CD4-positive, CD25-positive, alpha-beta regulatory T cell (primary cell): Measurements from ENCODE around the gene DNAH5. TPM values are rescaled to one million over a fixed set of nuclear protein-coding genes. Genes with fewer than 3 reads are reported as not detected.
"Not testable (repeated sequence)": the region's sequence is repeated elsewhere in the genome, so short reads cannot be mapped to it uniquely, and the experiment has no call there.

ENCODE experiments used
- ATAC-seq, 2 donors: fragments of 150-1000 bp; cut with Tn5 transposase; one replicate each; pipeline ENCODE4 v1.10.0; 2021; ENCODE audit warnings: low read depth in 2 of 2, moderate number of reproducible peaks in 2 of 2, moderate library complexity in 1 of 2
- DNase-seq, 3 donors: peaks; one replicate each; pipeline versions ENCODE4 v3.0.0 to v3.0.0-alpha.2; 2012 to 2022; ENCODE audit warnings: mixed read lengths in 1 of 3
- H3K27ac ChIP-seq: one replicate; pipeline ENCODE4 v1.7.0; 2013; ENCODE audit warnings: mild to moderate bottlenecking, low read length; ENCODE audit not compliant: insufficient read depth, poor library complexity, severe bottlenecking
- H3K27me3 ChIP-seq: one replicate; pipeline ENCODE4 v1.7.0; 2013; ENCODE audit warnings: low read length; ENCODE audit not compliant: control insufficient read depth, insufficient read depth
- H3K36me3 ChIP-seq: one replicate; pipeline ENCODE4 v1.7.0; 2013; ENCODE audit warnings: mild to moderate bottlenecking, low read length, moderate library complexity; ENCODE audit not compliant: control insufficient read depth, insufficient read depth
- H3K4me1 ChIP-seq: 2 replicates; pipeline ENCODE4 v1.7.0; 2013; ENCODE audit warnings: mild to moderate bottlenecking, low read length; ENCODE audit not compliant: insufficient read depth, control insufficient read depth, poor library complexity, severe bottlenecking
- H3K4me3 ChIP-seq: one replicate; pipeline ENCODE4 v1.7.0; 2013; ENCODE audit warnings: low read depth, mild to moderate bottlenecking, low read length, moderate library complexity
- H3K9me3 ChIP-seq, 2 experiments: 1 replicate in 1 of 2; 2 replicates in 1 of 2; pipeline ENCODE4 v1.7.0; 2013; ENCODE audit warnings: low read length in 2 of 2, mild to moderate bottlenecking in 1 of 2, moderate library complexity in 1 of 2; ENCODE audit not compliant: control insufficient read depth in 2 of 2
- H3K27ac Mint-ChIP-seq, 3 donors: one replicate each; pipeline ENCODE4 v1.8.0; 2020 to 2022; ENCODE audit warnings: mild to moderate bottlenecking in 3 of 3, mixed read lengths in 3 of 3, moderate library complexity in 2 of 3
- H3K27me3 Mint-ChIP-seq: one replicate; pipeline ENCODE4 v1.8.0; 2022; ENCODE audit warnings: mild to moderate bottlenecking, mixed read lengths
- H3K36me3 Mint-ChIP-seq: one replicate; pipeline ENCODE4 v1.8.0; 2020; ENCODE audit warnings: mixed read lengths
- H3K4me1 Mint-ChIP-seq, 4 donors: one replicate each; pipeline ENCODE4 v1.8.0; 2020 to 2022; ENCODE audit warnings: mixed read lengths in 4 of 4, mild to moderate bottlenecking in 1 of 4
- H3K4me3 Mint-ChIP-seq, 4 donors: one replicate each; pipeline ENCODE4 v1.8.0; 2020 to 2022; ENCODE audit warnings: mild to moderate bottlenecking in 4 of 4, mixed read lengths in 4 of 4, moderate library complexity in 3 of 4
- H3K9me3 Mint-ChIP-seq, 7 donors: one replicate each; pipeline ENCODE4 v1.8.0; 2020 to 2022; ENCODE audit warnings: mixed read lengths in 7 of 7, mild to moderate bottlenecking in 3 of 7, moderate library complexity in 2 of 7
- polyA plus RNA-seq, 4 donors: library from polyadenylated mRNA; unstranded; fragments of 300-500 nt; fragmentation: Illumina TruSeq; gene quantifications; one replicate each; pipeline ENCODE4 v1.2.3, GENCODE V29; 2021
- total RNA-seq: library from RNA; stranded (reverse); gene quantifications from one replicate; pipeline ENCODE4 v1.2.3, GENCODE V29; 2022

Gene DNAH5
- total and polyA plus RNA-seq, 5 donors from 2014 or later = not detected

- Histone ChIP-seq H3K4me3 (no peak overlapping the region), H3K27ac (no peak overlapping the region), H3K9me3 (no peaks in the 10 kb centered on the region), H3K36me3 (no peaks in the 10 kb centered on the region), H3K4me1 (no peaks in the 10 kb centered on the region), H3K27me3 (no peaks in the 10 kb centered on the region)
- no peak overlapping the region for H3K4me3 Mint-ChIP-seq
- H3K36me3 Mint-ChIP-seq = no peaks in the 10 kb centered on the region
- peaks cover 0 to 20% (median 3%) of the 10 kb centered on the region in 7 donors for H3K9me3 Mint-ChIP-seq
- H3K27me3 Mint-ChIP-seq = no peaks in the 10 kb centered on the region
- no peak for DNase-seq
- ATAC-seq = no peak
- no peak overlapping the region for H3K27ac Mint-ChIP-seq
- no peaks in the 10 kb centered on the region for H3K4me1 Mint-ChIP-seq
Observed at GRCh38 chr5:13830536-13830935, 114.0 kb downstream of the DNAH5 start.

- DNase-seq (no peak), ATAC-seq (no peak)
- Mint-ChIP-seq H3K27ac (no peak overlapping the region), H3K4me3 (no peak overlapping the region), H3K9me3 (peaks cover 0 to 11% (median 0%) of the 10 kb centered on the region in 7 donors), H3K27me3 (no peaks in the 10 kb centered on the region), H3K36me3 (no peaks in the 10 kb centered on the region), H3K4me1 (no peaks in the 10 kb centered on the region)
- Histone ChIP-seq H3K4me1 (no peaks in the 10 kb centered on the region), H3K9me3 (no peaks in the 10 kb centered on the region), H3K27ac (no peak overlapping the region), H3K36me3 (no peaks in the 10 kb centered on the region), H3K4me3 (no peak overlapping the region), H3K27me3 (no peaks in the 10 kb centered on the region)
Observed at GRCh38 chr5:13821366-13821765, 123.1 kb downstream of the DNAH5 start.

GRCh38 chr5:13816126-13816525, 128.4 kb downstream of the DNAH5 start:
- Histone ChIP-seq H3K4me1 (no peaks in the 10 kb centered on the region), H3K27me3 (no peaks in the 10 kb centered on the region), H3K4me3 (no peak overlapping the region), H3K36me3 (no peaks in the 10 kb centered on the region), H3K27ac (no peak overlapping the region), H3K9me3 (no peaks in the 10 kb centered on the region)
- ATAC-seq = no peak
- Mint-ChIP-seq H3K36me3 (no peaks in the 10 kb centered on the region), H3K4me3 (no peak overlapping the region), H3K27ac (no peak overlapping the region), H3K27me3 (no peaks in the 10 kb centered on the region), H3K9me3 (peaks cover 0 to 15% (median 4%) of the 10 kb centered on the region in 7 donors), H3K4me1 (no peaks in the 10 kb centered on the region)
- no peak for DNase-seq

GRCh38 chr5:13814301-13814700, 130.2 kb downstream of the DNAH5 start:
- Mint-ChIP-seq H3K36me3 (no peaks in the 10 kb centered on the region), H3K27ac (no peak overlapping the region), H3K4me3 (peak overlapping the region in 1 of 4 donors; percentile 51), H3K4me1 (no peaks in the 10 kb centered on the region), H3K27me3 (no peaks in the 10 kb centered on the region), H3K9me3 (peaks cover 0 to 15% (median 6%) of the 10 kb centered on the region in 7 donors)
- Histone ChIP-seq H3K9me3 (no peaks in the 10 kb centered on the region), H3K36me3 (no peaks in the 10 kb centered on the region), H3K27me3 (no peaks in the 10 kb centered on the region), H3K4me3 (no peak overlapping the region), H3K4me1 (no peaks in the 10 kb centered on the region), H3K27ac (no peak overlapping the region)
- ATAC-seq (no peak), DNase-seq (no peak)

GRCh38 chr5:13809921-13810320, 134.6 kb downstream of the DNAH5 start:
- H3K27ac Mint-ChIP-seq = no peak overlapping the region
- H3K27me3 ChIP-seq = no peaks in the 10 kb centered on the region
- ATAC-seq (no peak), DNase-seq (no peak)
- H3K9me3 Mint-ChIP-seq = peaks cover 0 to 12% (median 3%) of the 10 kb centered on the region in 7 donors
- H3K4me3 Mint-ChIP-seq = no peak overlapping the region
- no peaks in the 10 kb centered on the region for H3K36me3 Mint-ChIP-seq
- H3K4me1 Mint-ChIP-seq = no peaks in the 10 kb centered on the region
- H3K36me3 ChIP-seq = no peaks in the 10 kb centered on the region
- H3K4me1 ChIP-seq = no peaks in the 10 kb centered on the region
- H3K9me3 ChIP-seq = peaks cover 0 to 5% of the 10 kb centered on the region in 2 experiments
- H3K27me3 Mint-ChIP-seq = no peaks in the 10 kb centered on the region
- H3K27ac ChIP-seq = no peak overlapping the region
- H3K4me3 ChIP-seq = no peak overlapping the region

GRCh38 chr5:13804336-13804735, 140.2 kb downstream of the DNAH5 start:
- Mint-ChIP-seq H3K4me1 (no peaks in the 10 kb centered on the region), H3K27ac (no peak overlapping the region), H3K9me3 (peaks cover 0 to 12% (median 2%) of the 10 kb centered on the region in 7 donors), H3K4me3 (no peak overlapping the region), H3K27me3 (no peaks in the 10 kb centered on the region), H3K36me3 (no peaks in the 10 kb centered on the region)
- Histone ChIP-seq H3K4me1 (no peaks in the 10 kb centered on the region), H3K27ac (no peak overlapping the region), H3K4me3 (no peak overlapping the region), H3K36me3 (no peaks in the 10 kb centered on the region), H3K9me3 (peaks cover 0 to 5% of the 10 kb centered on the region in 2 experiments), H3K27me3 (no peaks in the 10 kb centered on the region)
- DNase-seq (no peak), ATAC-seq (no peak)

GRCh38 chr5:13798569-13798968, 145.9 kb downstream of the DNAH5 start:
- ATAC-seq, H3K27me3 ChIP-seq, H3K4me1 Mint-ChIP-seq, H3K36me3 Mint-ChIP-seq, H3K27ac ChIP-seq, H3K4me3 Mint-ChIP-seq, H3K4me3 ChIP-seq, H3K27me3 Mint-ChIP-seq, H3K36me3 ChIP-seq, H3K4me1 ChIP-seq, DNase-seq, H3K27ac Mint-ChIP-seq, H3K9me3 ChIP-seq: not testable (repeated sequence)
- H3K9me3 Mint-ChIP-seq = peaks cover 0 to 20% (median 9%) of the 10 kb centered on the region in 7 donors

GRCh38 chr5:13785781-13786415, 158.6 kb downstream of the DNAH5 start:
- Mint-ChIP-seq H3K4me3 (no peak overlapping the region), H3K27me3 (no peaks in the 10 kb centered on the region), H3K9me3 (peaks cover 6 to 19% (median 7%) of the 10 kb centered on the region in 7 donors), H3K27ac (no peak overlapping the region), H3K36me3 (no peaks in the 10 kb centered on the region), H3K4me1 (no peaks in the 10 kb centered on the region)
- H3K9me3 ChIP-seq = peaks cover 0 to 3% of the 10 kb centered on the region in 2 experiments
- no peak overlapping the region for H3K4me3 ChIP-seq
- H3K4me1 ChIP-seq = no peaks in the 10 kb centered on the region
- H3K27me3 ChIP-seq = no peaks in the 10 kb centered on the region
- no peaks in the 10 kb centered on the region for H3K36me3 ChIP-seq
- H3K27ac ChIP-seq = no peak overlapping the region
- ATAC-seq = no peak
- no peak for DNase-seq
